ENCODE results near the gene ATG7. TPM values are rescaled to one million over a fixed set of nuclear protein-coding genes. Genes with fewer than 3 reads are reported as not detected.

Gene ATG7
- total RNA-seq, 1 donor: 131 TPM

- DNase-seq (ENCODE audit: low read depth): no peak
- TF ChIP-seq CTCF (IDR thresholded peaks at IDR 0.05; ENCODE audit: insufficient read depth, low read depth, low read length): no peak
- no peak overlapping the region for H3K4me3 ChIP-seq (ENCODE audit: low read depth, low read length)
Observed at GRCh38 chr3:11565072-11565471, 292.9 kb downstream of the ATG7 start.

- no peak for TF ChIP-seq CTCF (IDR thresholded peaks at IDR 0.05; ENCODE audit: insufficient read depth, low read depth, low read length)
- no peak overlapping the region for H3K4me3 ChIP-seq (ENCODE audit: low read depth, low read length)
- DNase-seq (ENCODE audit: low read depth): no peak
Observed at GRCh38 chr3:11565492-11565891, 293.3 kb downstream of the ATG7 start.

- DNase-seq (ENCODE audit: low read depth): no peak
Observed at GRCh38 chr3:11565932-11566331, 293.7 kb downstream of the ATG7 start.

GRCh38 chr3:11566478-11566877 is 294.3 kb downstream of the ATG7 start:
- no peak for TF ChIP-seq CTCF (IDR thresholded peaks at IDR 0.05; ENCODE audit: insufficient read depth, low read depth, low read length)
- H3K4me3 ChIP-seq (ENCODE audit: low read depth, low read length): no peak overlapping the region
- no peak for DNase-seq (ENCODE audit: low read depth)

More at GRCh38 chr3:11565932-11566331, 293.7 kb downstream of the ATG7 start:
- H3K4me3 ChIP-seq (ENCODE audit: low read depth, low read length): no peak overlapping the region
- no peak for TF ChIP-seq CTCF (IDR thresholded peaks at IDR 0.05; ENCODE audit: insufficient read depth, low read depth, low read length)

GRCh38 chr3:11566916-11567315 is 294.7 kb downstream of the ATG7 start:
- no peak for DNase-seq (ENCODE audit: low read depth)
- no peak overlapping the region for H3K4me3 ChIP-seq (ENCODE audit: low read depth, low read length)
- TF ChIP-seq CTCF (IDR thresholded peaks at IDR 0.05; ENCODE audit: insufficient read depth, low read depth, low read length): no peak

GRCh38 chr3:11567516-11568467 is 295.6 kb downstream of the ATG7 start:
- no peak for TF ChIP-seq CTCF (IDR thresholded peaks at IDR 0.05; ENCODE audit: insufficient read depth, low read depth, low read length)
- DNase-seq (ENCODE audit: low read depth): peak; percentile 87
- H3K4me3 ChIP-seq (ENCODE audit: low read depth, low read length): peak overlapping the region; percentile 43

Data from fibroblast of villous mesenchyme (primary cell).